ENCODE data around the gene TM9SF3. TPM values are rescaled to one million over a fixed set of nuclear protein-coding genes. Genes with fewer than 3 reads are reported as not detected.

Gene TM9SF3
- total and polyA plus RNA-seq, 2 of the 4 experiments (the other 2 are of a cell fraction), result 33.7 to 61.8 TPM

DNA sequence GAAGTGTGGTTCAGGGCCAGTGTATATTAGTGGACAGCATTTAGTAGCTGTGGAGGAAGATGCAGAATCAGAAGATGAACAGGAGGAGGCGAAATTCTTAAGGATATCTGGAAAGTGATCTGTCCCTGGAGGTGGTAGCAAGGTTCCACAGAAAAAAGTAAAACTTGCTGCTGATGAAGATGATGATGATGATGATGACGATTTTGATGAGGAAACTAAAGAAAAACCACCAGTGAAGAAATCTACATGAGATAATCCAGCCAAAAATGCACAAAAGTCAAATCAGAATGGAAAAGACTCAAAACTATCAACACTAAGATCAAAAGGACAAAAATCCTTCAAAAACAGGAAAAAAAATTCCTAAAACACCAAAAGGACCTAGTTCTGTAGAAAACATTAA, 26.3 kb downstream of the TM9SF3 start:
- TF ChIP-seq CEBPB (IDR thresholded peaks at IDR 0.05; ENCODE audit: low read depth, low read length) (no peak), SMC3 (IDR thresholded peaks at IDR 0.05; ENCODE audit: low read depth, low read length) (no peak), CHD1 (IDR thresholded peaks at IDR 0.05; ENCODE audit: low read depth, low read length) (no peak)
- Histone ChIP-seq H3K9me3 (ENCODE audit: control insufficient read depth, insufficient read depth, low read length) (no peaks in the 10 kb centered on the region), H3K4ac (ENCODE audit: low read depth, low read length) (no peak overlapping the region), H4K8ac (ENCODE audit: low read depth in 2 of 2, low read length in 2 of 2) (no peak overlapping the region), H2BK5ac (ENCODE audit: low read depth, low read length, poor library complexity, severe bottlenecking) (no peak overlapping the region), H3K4me2 (ENCODE audit: low read depth, low read length) (no peak overlapping the region), H3K79me1 (ENCODE audit: low read depth in 1 of 2, low read length in 2 of 2) (peaks cover 55 to 71% of the 10 kb centered on the region in 2 experiments), H2BK20ac (ENCODE audit: low read depth, low read length) (no peak overlapping the region), H3K36me3 (ENCODE audit: control insufficient read depth, insufficient read depth, low read length) (peaks cover 19% of the 10 kb centered on the region), H3K4me1 (ENCODE audit: control insufficient read depth, insufficient read depth, low read length) (no peaks in the 10 kb centered on the region; the same call in 1 of the 2 replicates), H3K9me1 (ENCODE audit: insufficient read depth, low read length) (no peaks in the 10 kb centered on the region), H2AK9ac (replicated peaks; ENCODE audit: low read depth, low read length, poor library complexity) (no peak overlapping the region), H4K20me1 (ENCODE audit: insufficient read depth, low read length) (peaks cover 40% of the 10 kb centered on the region), H2BK15ac (ENCODE audit: low read depth, low read length) (no peak overlapping the region), H3K23ac (ENCODE audit: low read depth, low read length) (no peak overlapping the region), H4K91ac (ENCODE audit: insufficient read depth, low read depth, low read length) (no peak overlapping the region), H2AK5ac (ENCODE audit: low read depth, low read length) (no peak overlapping the region), H3K18ac (ENCODE audit: low read depth, low read length) (no peak overlapping the region), H3K14ac (replicated peaks; ENCODE audit: low read depth, low read length) (no peak overlapping the region), H3K4me3 (ENCODE audit: insufficient read depth, low read depth, low read length) (no peak overlapping the region), H3K56ac (ENCODE audit: extremely low read depth, insufficient read depth, low read length) (no peak overlapping the region), H3K9ac (ENCODE audit: low read depth, low read length) (no peak overlapping the region), H3K27me3 (ENCODE audit: control insufficient read depth, insufficient read depth, low read length) (no peaks in the 10 kb centered on the region), H2BK120ac (ENCODE audit: low read depth, low read length) (no peak overlapping the region), H4K5ac (ENCODE audit: low read depth, low read length) (no peak overlapping the region), H2AFZ (replicated peaks; ENCODE audit: low read length, poor library complexity) (no peak overlapping the region), H3K27ac (ENCODE audit: insufficient read depth, low read length) (no peak overlapping the region)
- no TSS peak for BruUV-seq (replicated peaks)
- DNase-seq (no peak), ATAC-seq (ENCODE audit: low read depth) (no peak)
- intact Hi-C loops (cut with micrococcal nuclease) (no loop called here), in situ Hi-C loops (cut with MboI; ENCODE audit: low sequenced_read_pairs) (no loop called here), dilution Hi-C loops (cut with HindIII; ENCODE audit: low sequenced_read_pairs, unreplicated experiment) (no loop called here)
- WGBS, 2 experiments (ENCODE audit: extremely low coverage in 2 of 2, insufficient read length in 1 of 2), result no CpG with 5 or more reads among the region's 2 CpGs
- POLR2A ChIA-PET (ENCODE audit: unreplicated experiment), result no interaction called here
- CTCF ChIA-PET, result no interaction called here
